ENCODE measurements around the gene SPARCL1.
"Not testable (repeated sequence)": the region's sequence is repeated elsewhere in the genome, so short reads cannot be mapped to it uniquely, and the experiment has no call there.

The SPARCL1 gene

DNA sequence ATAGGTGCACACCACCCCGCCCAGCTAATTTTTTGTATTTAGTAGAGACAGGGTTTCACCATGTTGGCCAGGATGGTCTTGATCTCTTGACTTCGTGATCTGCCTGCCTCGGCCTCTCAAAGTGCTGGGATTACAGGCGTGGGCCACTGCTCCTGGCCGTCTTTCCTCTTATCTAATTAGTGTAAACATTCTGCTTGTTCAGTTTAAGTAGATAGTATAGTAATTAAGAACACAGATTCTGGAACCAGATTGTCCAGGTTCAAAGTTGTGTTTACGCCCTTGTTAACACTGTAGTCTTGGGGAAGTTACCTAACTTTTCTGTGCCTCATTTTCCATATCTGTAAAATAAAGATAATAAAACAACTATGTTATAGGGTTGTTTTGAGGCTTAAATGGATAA lies 82.8 kb downstream of the SPARCL1 start:
- not testable (repeated sequence) for DNase-seq (ENCODE audit: low read depth in 2 of 2)

DNA sequence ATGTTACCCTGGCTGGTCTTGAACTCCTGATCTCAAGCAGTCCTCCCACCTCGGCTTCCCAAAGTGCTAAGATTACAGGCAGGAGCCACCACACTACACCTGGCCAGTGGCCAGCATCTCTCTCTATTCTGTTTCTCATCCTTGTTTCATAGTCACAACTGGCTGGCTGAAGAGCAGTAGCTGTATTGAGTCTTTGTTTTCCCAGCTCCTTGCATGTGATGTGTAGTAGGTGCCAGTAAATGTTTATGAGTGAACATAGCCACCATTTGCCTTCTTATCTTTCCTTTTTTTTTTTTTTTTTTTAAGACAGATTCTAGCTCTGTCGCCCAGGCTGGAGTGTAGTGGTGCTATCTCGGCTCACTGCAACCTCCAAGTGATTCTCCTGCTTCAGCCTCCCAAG lies 83.2 kb downstream of the SPARCL1 start:
- DNase-seq (ENCODE audit: low read depth in 2 of 2): no peak

DNA sequence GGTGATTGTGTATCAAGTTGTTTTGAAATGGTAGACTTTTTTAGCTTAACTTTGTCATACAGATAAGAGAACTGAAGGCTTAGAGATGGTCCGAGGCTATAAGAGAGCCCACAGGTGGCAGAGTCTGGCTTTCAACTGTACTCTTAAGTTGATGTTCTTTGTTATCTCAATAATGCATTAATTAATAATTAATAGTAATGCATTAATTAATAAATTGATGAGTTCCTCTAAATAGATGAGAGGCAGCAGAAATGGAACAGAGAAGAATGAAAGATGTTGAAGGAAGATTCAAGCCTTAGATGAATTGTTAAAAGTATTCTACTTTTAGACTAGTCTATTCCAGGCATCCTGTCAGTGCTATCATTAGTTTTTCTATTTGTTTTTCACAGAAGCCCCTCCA lies 84.4 kb downstream of the SPARCL1 start:
- DNase-seq (ENCODE audit: low read depth in 2 of 2): no peak

GRCh38 chr4:87442889-87443288 lies 86.3 kb downstream of the SPARCL1 start:
- DNase-seq (ENCODE audit: low read depth in 2 of 2): no peak

DNA sequence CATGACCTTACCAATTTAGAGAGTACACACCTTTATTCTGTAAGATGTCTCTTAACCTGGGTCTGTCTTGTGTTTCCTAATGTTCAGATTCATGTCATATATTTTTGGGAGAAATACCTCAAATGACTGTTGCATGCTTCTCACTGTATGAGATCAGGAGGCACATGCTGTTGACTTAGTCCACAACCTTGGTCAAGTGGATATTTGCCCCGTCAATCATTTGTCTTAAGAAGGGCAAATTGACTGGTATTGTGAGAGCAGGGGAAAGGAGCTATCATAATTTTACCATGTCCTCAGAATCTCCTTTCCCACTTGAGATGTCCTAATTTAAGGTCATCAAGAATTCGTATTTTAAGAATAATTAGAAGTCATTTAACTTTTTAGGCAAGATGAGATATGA lies 95.8 kb downstream of the SPARCL1 start:
- no peak for DNase-seq (ENCODE audit: low read depth in 2 of 2)

DNA sequence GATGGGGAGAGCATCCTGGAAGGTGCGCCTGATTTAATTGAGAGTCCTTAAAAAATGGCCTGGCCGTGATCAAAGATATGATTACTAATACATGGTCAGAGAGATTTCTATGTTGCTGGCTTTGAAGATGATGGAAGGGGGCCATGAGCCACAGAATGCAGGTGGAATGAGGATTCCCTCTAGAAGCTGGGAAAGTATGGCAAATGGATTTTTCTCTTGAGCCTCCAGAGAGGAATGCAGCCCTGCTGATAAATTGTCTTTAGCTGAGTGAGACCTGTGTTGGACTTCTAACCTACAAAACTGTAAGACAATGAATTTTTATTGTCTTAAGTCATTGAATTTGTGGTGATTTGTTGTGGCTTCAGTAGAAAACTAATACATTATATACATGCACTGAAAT lies 99.1 kb downstream of the SPARCL1 start:
- DNase-seq (ENCODE audit: low read depth in 2 of 2): no peak

- no peak for DNase-seq (ENCODE audit: low read depth in 2 of 2)
Measured at GRCh38 chr4:87428979-87429378, 100.2 kb downstream of the SPARCL1 start.

DNA sequence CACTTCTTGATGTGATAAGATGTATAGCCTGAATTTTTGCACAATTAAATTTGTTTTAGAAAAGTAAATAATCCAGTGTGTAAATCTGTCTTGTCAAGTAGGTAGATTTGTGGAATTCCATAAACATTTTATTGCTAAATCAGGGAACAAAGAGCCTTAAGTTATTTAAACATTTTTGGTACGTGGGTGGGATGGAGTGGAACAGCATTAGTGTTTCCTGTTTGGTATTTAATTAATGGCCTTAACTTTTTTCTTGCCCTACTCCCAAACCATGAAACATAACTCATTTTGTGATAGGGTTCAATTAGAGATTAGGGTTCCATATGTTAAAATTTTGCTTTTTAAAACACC lies 101.7 kb downstream of the SPARCL1 start:
- DNase-seq (ENCODE audit: low read depth in 2 of 2): no peak

GRCh38 chr4:87426865-87427517 lies 102.2 kb downstream of the SPARCL1 start:
- DNase-seq (ENCODE audit: low read depth in 2 of 2): no peak

- DNase-seq (ENCODE audit: low read depth in 2 of 2): no peak
Measured at GRCh38 chr4:87425711-87426110, 103.5 kb downstream of the SPARCL1 start.

GRCh38 chr4:87424099-87424543 lies 105.1 kb downstream of the SPARCL1 start:
- DNase-seq (ENCODE audit: low read depth in 2 of 2): not testable (repeated sequence)
